Left ventricle myocardium inferior (tissue), 1 donor: Measurements from ENCODE around the gene DPP6. TPM values are rescaled to one million over a fixed set of nuclear protein-coding genes. Genes with fewer than 3 reads are reported as not detected.

ENCODE experiments used
- DNase-seq: peaks from one replicate; pipeline ENCODE4 v3.0.0-alpha.2; 2020
- H3K27ac ChIP-seq: fragments of 200-600 bp; replicated peaks from 2 replicates; pipeline ENCODE4 v1.8.0; 2021
- H3K27me3 ChIP-seq: fragments of 200-600 bp; 2 replicates; pipeline ENCODE4 v1.8.0; 2021; ENCODE audit warnings: low read depth
- H3K36me3 ChIP-seq: fragments of 200-600 bp; 2 replicates; pipeline ENCODE4 v1.8.0; 2021
- H3K4me1 ChIP-seq: fragments of 200-600 bp; 2 replicates; pipeline ENCODE4 v1.8.0; 2021
- H3K4me3 ChIP-seq: fragments of 200-600 bp; 2 replicates; pipeline ENCODE4 v1.8.0; 2021; ENCODE audit warnings: mild to moderate bottlenecking, moderate library complexity
- H3K9me3 ChIP-seq: fragments of 200-600 bp; replicated peaks from 2 replicates; pipeline ENCODE4 v1.8.0; 2021
- intact Hi-C: fragments of 100-400 bp; cut with micrococcal nuclease; formaldehyde crosslinking; loops from one replicate; pipeline ENCODE4 v1.11.0; 2022
- total RNA-seq: library from RNA; stranded (reverse); fragmentation: NEBNext Ultra II Directional; extraction: Animal tissue kit (Norgen Biotek cat#: 25700); gene quantifications from one replicate; pipeline ENCODE4 v1.2.1, GENCODE V29; 2021
- TF ChIP-seq, protein P1 (sequence below): fragments of 200-600 bp; IDR thresholded peaks from 2 replicates; pipeline ENCODE4 v1.8.0; 2021; ENCODE audit warnings: antibody characterized with exemption, mild to moderate bottlenecking, borderline replicate concordance
- donor health status: DM: no; HTN: yes; CAD: no; lungs with severe emphysema.

Gene DPP6
- total RNA-seq, 1 donor from 2014 or later = 0.25 TPM

DNA sequence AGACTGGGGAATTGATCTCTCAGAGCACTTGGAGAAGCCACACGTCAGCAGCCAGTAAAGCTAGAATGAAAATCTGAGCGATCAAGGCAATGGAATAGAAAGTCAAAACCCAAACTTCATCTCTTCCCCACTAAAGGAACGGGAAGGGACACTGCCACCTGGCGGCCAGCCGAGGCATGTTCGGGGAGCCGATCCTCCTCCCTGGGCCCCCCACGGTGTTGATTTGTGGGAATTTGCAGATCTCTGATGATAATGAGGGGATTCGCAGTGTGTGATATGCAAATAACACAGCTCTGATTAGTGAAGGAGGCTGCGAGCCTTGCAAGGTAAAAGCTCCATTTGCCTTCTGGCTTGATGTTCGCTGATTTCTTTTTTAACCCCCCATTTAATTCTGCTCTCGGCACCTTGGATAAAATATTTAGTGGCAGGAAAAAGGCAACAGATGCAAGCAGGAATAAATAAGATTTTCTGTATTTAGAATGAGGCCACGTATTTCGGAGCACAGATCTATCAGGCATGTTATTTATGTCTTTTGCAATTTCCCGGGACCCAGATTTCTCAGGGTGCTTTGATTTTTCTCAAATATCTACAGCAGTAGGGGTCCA is 692.2 kb downstream of the DPP6 start:
- Histone ChIP-seq H3K4me3 (no peak overlapping the region), H3K36me3 (no peaks in the 10 kb centered on the region), H3K27ac (no peak overlapping the region), H3K4me1 (no peaks in the 10 kb centered on the region), H3K27me3 (peaks cover 78% of the 10 kb centered on the region), H3K9me3 (no peaks in the 10 kb centered on the region)
- TF ChIP-seq, protein P1, sequence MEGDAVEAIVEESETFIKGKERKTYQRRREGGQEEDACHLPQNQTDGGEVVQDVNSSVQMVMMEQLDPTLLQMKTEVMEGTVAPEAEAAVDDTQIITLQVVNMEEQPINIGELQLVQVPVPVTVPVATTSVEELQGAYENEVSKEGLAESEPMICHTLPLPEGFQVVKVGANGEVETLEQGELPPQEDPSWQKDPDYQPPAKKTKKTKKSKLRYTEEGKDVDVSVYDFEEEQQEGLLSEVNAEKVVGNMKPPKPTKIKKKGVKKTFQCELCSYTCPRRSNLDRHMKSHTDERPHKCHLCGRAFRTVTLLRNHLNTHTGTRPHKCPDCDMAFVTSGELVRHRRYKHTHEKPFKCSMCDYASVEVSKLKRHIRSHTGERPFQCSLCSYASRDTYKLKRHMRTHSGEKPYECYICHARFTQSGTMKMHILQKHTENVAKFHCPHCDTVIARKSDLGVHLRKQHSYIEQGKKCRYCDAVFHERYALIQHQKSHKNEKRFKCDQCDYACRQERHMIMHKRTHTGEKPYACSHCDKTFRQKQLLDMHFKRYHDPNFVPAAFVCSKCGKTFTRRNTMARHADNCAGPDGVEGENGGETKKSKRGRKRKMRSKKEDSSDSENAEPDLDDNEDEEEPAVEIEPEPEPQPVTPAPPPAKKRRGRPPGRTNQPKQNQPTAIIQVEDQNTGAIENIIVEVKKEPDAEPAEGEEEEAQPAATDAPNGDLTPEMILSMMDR = peak; percentile 69
- no peak for DNase-seq
- intact Hi-C loops = no loop called here

DNA sequence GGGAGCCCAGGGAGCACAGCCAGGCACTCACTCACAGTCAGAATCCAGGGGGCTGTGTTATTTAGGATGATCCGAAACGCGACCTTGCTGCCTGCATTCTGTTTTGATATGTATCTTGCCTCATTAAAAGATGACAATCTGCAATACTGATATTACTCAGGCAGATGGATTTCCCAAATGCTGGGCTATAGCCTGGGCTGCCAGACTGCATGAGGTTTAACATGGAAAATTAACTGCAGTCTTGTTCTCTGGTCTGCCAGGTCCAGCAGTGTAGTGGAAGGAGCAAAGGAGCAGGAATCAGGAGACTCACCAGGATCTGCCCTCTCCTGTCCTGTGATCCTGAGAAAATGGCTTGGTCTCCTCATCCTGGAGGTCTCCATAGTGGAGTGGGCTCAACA is 692.7 kb downstream of the DPP6 start:
- no peak overlapping the region for H3K27ac ChIP-seq
- H3K9me3 ChIP-seq = no peaks in the 10 kb centered on the region
- intact Hi-C loops = no loop called here
- DNase-seq = no peak
- peaks cover 78% of the 10 kb centered on the region for H3K27me3 ChIP-seq
- TF ChIP-seq, protein P1 = no peak
- H3K4me1 ChIP-seq = no peaks in the 10 kb centered on the region
- H3K36me3 ChIP-seq = no peaks in the 10 kb centered on the region
- H3K4me3 ChIP-seq = no peak overlapping the region

DNA sequence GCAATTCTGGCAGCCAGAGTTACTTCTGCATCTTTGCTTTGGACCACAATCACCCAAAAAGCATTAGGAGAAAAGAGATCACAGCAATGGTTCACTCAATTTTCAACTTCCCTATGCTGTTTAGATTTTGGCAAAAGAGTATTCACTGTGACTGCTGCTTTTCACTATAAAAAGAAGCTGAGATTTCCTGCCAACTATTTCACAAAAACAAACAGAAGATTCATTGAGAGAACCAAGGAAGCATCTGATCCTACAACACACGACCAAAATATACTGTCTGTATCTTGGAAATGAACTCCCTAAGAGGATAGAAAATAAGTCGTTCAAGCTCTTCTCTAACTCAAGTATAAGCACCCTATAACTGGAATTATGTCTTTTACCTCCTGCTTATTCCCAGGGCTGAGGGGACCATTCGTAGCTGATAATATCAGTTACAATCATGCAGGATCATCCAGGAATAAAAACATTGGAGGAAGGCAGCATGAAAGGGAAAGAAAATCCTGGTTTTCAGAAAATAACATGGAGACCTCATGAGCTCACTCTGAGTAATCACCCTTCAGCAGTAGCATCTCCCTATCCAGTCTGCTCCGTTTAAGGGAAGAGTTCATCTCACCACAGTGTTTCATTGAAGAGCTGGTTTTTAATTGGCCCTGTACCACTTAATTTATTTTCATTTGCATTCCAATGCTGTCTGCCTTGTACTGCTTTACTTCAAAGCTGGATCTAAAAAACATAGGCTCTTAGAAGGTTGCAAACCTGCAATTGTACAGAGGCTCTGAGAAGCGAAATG is 694.6 kb downstream of the DPP6 start:
- Histone ChIP-seq H3K27ac (no peak overlapping the region), H3K9me3 (no peaks in the 10 kb centered on the region), H3K4me1 (no peaks in the 10 kb centered on the region), H3K36me3 (no peaks in the 10 kb centered on the region), H3K27me3 (peaks cover 83% of the 10 kb centered on the region), H3K4me3 (no peak overlapping the region)
- no peak for DNase-seq
- intact Hi-C loops = no loop called here
- TF ChIP-seq, protein P1 = no peak

DNA sequence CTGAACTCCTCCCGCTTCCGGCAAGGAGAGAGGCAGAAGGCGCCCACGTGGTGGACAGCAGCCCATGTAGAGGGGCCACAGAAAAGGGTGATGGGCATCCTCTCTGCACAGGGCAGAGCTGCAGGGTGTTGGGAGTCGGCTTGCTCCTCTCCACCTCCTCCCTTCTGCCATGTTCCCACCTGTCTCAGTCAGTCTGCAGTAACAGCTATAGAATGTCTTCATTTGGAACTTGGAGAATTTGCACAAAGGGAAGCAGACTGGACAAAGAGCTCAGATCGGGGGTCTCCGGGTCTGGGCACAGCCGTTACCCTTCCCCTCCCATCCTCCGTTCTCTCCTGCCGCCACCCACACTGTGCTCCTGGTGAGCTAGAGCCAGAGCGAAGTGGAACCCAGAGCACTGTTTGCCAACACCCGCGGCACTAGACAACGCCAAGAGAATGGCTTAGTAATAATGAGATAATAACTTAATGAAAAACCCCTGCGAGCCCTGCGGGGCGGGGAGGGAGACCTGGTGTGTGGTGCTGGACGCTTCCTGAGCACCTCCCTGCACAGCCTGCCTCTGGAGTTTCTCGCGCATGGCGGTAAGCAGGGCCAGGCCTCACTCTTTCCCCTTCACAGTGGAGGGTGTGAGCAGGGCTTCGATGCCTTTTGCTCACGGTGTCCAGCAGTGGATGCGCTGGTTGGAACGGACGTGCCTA is 696.0 kb downstream of the DPP6 start:
- DNase-seq = no peak
- Histone ChIP-seq H3K36me3 (no peaks in the 10 kb centered on the region), H3K27me3 (peaks cover 69% of the 10 kb centered on the region), H3K4me3 (no peak overlapping the region), H3K9me3 (no peaks in the 10 kb centered on the region), H3K27ac (no peak overlapping the region), H3K4me1 (no peaks in the 10 kb centered on the region)
- TF ChIP-seq, protein P1 = no peak
- intact Hi-C loops = no loop called here

DNA sequence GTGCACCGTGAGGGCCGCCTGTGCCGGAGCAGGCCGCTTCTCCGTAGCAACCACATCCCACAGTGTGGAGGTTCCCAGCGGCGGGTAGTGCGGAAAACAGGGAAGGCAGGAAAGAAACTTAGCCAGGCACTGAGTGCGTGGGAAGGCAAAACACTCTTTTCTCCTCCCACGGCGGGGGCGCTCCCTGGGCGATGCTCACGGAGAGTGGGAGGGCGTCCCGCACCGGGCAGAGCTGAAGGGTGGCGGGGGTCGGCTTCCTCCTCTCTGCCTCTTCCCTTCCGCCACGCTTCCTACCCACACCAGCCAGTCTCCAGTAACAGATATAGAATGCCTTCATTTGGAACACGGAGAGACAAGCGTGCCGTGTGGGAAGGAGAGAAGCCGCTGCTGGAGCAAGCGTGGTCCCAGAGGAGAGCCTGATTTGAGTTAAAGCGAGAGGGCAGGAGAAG is 698.2 kb downstream of the DPP6 start:
- Histone ChIP-seq H3K4me1 (no peaks in the 10 kb centered on the region), H3K27ac (no peak overlapping the region), H3K9me3 (no peaks in the 10 kb centered on the region), H3K4me3 (no peak overlapping the region), H3K36me3 (no peaks in the 10 kb centered on the region), H3K27me3 (peaks cover 47% of the 10 kb centered on the region)
- TF ChIP-seq, protein P1 = no peak
- intact Hi-C loops = no loop called here
- no peak for DNase-seq
